Kidney epithelial cell (primary cell): ENCODE data around the gene POLE. TPM values are rescaled to one million over a fixed set of nuclear protein-coding genes. Genes with fewer than 3 reads are reported as not detected.

ENCODE experiments used
- DNase-seq: peaks from one replicate; pipeline ENCODE4 v3.0.0-alpha.2; 2010; ENCODE audit warnings: low read depth
- H3K27me3 ChIP-seq: 2 replicates; pipeline ENCODE4 v1.6.0; 2011; ENCODE audit warnings: low read length; ENCODE audit not compliant: control insufficient read depth, insufficient read depth
- H3K36me3 ChIP-seq: 2 replicates; pipeline ENCODE4 v1.5.1; 2011; ENCODE audit warnings: low read length; ENCODE audit not compliant: control insufficient read depth, insufficient read depth
- H3K4me3 ChIP-seq: 2 replicates; pipeline ENCODE4 v1.5.1; 2011; ENCODE audit warnings: low read depth, mild to moderate bottlenecking, control low read depth, low read length
- CTCF ChIP-seq: IDR thresholded peaks from 2 replicates; pipeline ENCODE4 v1.5.1; 2011; ENCODE audit warnings: mild to moderate bottlenecking, moderate library complexity, low read length, control low read depth, inconsistent platforms; ENCODE audit not compliant: insufficient read depth, poor library complexity, severe bottlenecking
- total RNA-seq: library from RNA; depleted of rRNA; stranded (reverse); fragments of >200 nt; gene quantifications from 2 replicates; pipeline ENCODE4 v1.2.3, GENCODE V29; 2015

Gene POLE
- total RNA-seq, 1 donor from 2014 or later, result 15.1 TPM

- DNase-seq, result no peak
- Histone ChIP-seq H3K4me3 (no peak overlapping the region), H3K36me3 (peaks cover 11% of the 10 kb centered on the region), H3K27me3 (no peaks in the 10 kb centered on the region)
- TF ChIP-seq CTCF, result no peak
These were observed 47.1 kb upstream of the POLE start for GRCh38 chr12:132734206-132734605.

- peaks cover 11% of the 10 kb centered on the region for H3K36me3 ChIP-seq
- no peak overlapping the region for H3K4me3 ChIP-seq
- DNase-seq, result no peak
- no peaks in the 10 kb centered on the region for H3K27me3 ChIP-seq
- TF ChIP-seq CTCF, result no peak
These were observed 44.4 kb upstream of the POLE start for GRCh38 chr12:132731574-132731973.

GRCh38 chr12:132730353-132730752, 43.2 kb upstream of the POLE start:
- TF ChIP-seq CTCF, result no peak
- peaks cover 7% of the 10 kb centered on the region for H3K36me3 ChIP-seq
- DNase-seq, result no peak

DNA sequence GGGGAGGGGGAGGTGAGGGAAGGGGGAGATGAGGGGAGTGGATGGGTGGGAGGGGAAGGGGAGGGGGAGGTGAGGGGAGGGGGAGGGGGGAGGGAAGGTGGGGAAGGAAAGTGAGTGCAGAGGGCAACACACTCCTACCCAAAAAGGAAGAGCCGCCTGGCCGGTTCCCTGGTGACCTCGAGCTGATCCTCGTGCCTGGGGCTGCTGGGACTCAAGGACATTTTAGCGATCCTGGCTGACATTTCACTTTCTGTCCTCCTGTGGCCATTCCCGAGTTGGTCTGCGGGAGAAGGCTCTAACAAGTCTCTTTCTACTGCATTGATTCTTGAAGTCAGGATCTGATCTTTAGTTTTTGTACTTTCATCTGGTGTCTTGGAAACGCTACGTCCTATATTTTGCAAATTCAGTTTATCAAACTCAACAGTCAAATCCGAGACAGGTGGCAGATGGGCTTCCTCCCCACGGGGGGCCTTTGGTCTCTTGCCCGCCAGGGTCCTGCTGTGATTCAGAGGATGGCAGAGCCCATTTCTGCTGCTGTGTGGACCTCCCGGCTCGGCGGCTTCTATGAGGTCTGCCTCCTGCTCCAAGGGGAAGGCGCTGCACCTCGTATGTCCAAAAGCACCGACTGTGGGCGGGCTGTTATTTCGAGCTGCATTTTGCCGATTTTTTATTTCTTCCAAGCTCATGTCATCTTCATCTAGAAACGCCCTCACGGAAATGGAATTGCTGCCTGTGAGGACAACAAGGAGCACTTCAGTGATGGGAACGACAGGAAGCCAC, 42.6 kb upstream of the POLE start:
- Histone ChIP-seq H3K4me3 (no peak overlapping the region), H3K36me3 (peaks cover 4% of the 10 kb centered on the region), H3K27me3 (no peaks in the 10 kb centered on the region)
- TF ChIP-seq CTCF, result no peak
- DNase-seq, result no peak

More at GRCh38 chr12:132730353-132730752, 43.2 kb upstream of the POLE start:
- Histone ChIP-seq H3K27me3 (no peaks in the 10 kb centered on the region), H3K4me3 (no peak overlapping the region)

DNA sequence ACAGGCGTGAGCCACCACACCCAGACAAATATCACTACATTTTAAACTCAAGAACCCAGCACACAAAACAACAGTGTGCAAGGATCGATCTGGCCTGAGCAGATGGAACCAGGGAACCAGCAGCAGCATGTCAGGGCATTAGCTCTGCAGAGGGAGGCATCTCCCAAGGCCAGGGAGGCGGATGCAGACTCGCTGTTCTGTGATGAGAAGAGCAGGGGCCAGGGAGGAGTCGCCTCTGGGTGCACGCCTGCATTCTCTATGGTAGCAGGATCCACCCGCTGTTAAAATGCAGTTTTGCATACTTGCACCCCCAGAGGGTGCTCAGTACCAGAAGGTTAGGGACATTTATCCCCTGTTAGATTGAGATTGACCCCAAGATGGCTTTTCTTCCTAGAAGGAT, 41.4 kb upstream of the POLE start:
- Histone ChIP-seq H3K36me3 (peaks cover 4% of the 10 kb centered on the region), H3K4me3 (no peak overlapping the region)
- no peak for TF ChIP-seq CTCF

More for the DNA sequence above, 41.4 kb upstream of the POLE start:
- no peaks in the 10 kb centered on the region for H3K27me3 ChIP-seq
- no peak for DNase-seq
